Keratinocyte (primary cell): Measurements from ENCODE around the gene ANXA4. TPM values are rescaled to one million over a fixed set of nuclear protein-coding genes. Genes with fewer than 3 reads are reported as not detected.

ENCODE experiments used
- DNase-seq: peaks from one replicate; pipeline ENCODE4 v3.0.0-alpha.2; 2011; ENCODE audit warnings: low read depth, missing footprints, low spot score
- FAIRE-seq: peaks from 2 replicates; lab custom pipeline; 2011; peaks lifted over from hg19 to GRCh38; lab: Jason Lieb, UNC
- H2AFZ ChIP-seq: 2 replicates; pipeline ENCODE4 v1.6.0; 2012; ENCODE audit warnings: low read length, control low read depth, inconsistent platforms; ENCODE audit not compliant: control insufficient read depth
- H3K27ac ChIP-seq: 2 replicates; pipeline ENCODE4 v1.5.1; 2011; ENCODE audit warnings: low read length; ENCODE audit not compliant: control insufficient read depth, insufficient read depth
- H3K27me3 ChIP-seq: 3 replicates; pipeline ENCODE4 v1.6.0; 2011; ENCODE audit warnings: low read length; ENCODE audit not compliant: control insufficient read depth, insufficient read depth; ENCODE audit errors: extremely low read depth
- H3K36me3 ChIP-seq, 2 experiments: 2 replicates in 1 of 2; 3 replicates in 1 of 2; pipeline ENCODE4 v1.5.1; 2011; ENCODE audit warnings: low read length in 2 of 2, mild to moderate bottlenecking in 1 of 2; ENCODE audit not compliant: control insufficient read depth in 2 of 2, insufficient read depth in 2 of 2; ENCODE audit errors: extremely low read depth in 1 of 2
- H3K4me1 ChIP-seq: 3 replicates; pipeline ENCODE4 v1.5.1; 2011; ENCODE audit warnings: low read length; ENCODE audit not compliant: control insufficient read depth, insufficient read depth; ENCODE audit errors: extremely low read depth
- H3K4me2 ChIP-seq: 3 replicates; pipeline ENCODE4 v1.6.0; 2011; ENCODE audit warnings: low read depth, low read length; ENCODE audit not compliant: control insufficient read depth, insufficient read depth; ENCODE audit errors: extremely low read depth
- H3K4me3 ChIP-seq, 3 experiments: fragments of 200-600 bp in 1 of 3; sonication (generic) in 1 of 3; 2 replicates in 2 of 3; 3 replicates in 1 of 3; pipeline ENCODE4 v1.5.1; 2011 to 2016; ENCODE audit warnings: low read length in 3 of 3, mild to moderate bottlenecking in 3 of 3, control low read depth in 2 of 3, inconsistent platforms in 1 of 3, low read depth in 1 of 3, mixed read lengths in 1 of 3, mixed run types in 1 of 3, moderate library complexity in 1 of 3; ENCODE audit not compliant: control insufficient read depth in 2 of 3, insufficient read depth in 2 of 3; ENCODE audit errors: extremely low read depth in 1 of 3
- H3K79me2 ChIP-seq: 2 replicates; pipeline ENCODE4 v1.6.0; 2012; ENCODE audit warnings: low read length; ENCODE audit not compliant: control insufficient read depth, insufficient read depth
- H3K9ac ChIP-seq: 3 replicates; pipeline ENCODE4 v1.6.0; 2011; ENCODE audit warnings: low read length; ENCODE audit not compliant: control insufficient read depth, insufficient read depth; ENCODE audit errors: extremely low read depth
- H3K9me1 ChIP-seq: 3 replicates; pipeline ENCODE4 v1.6.0; 2011; ENCODE audit warnings: low read length; ENCODE audit not compliant: control insufficient read depth, insufficient read depth; ENCODE audit errors: extremely low read depth
- H3K9me3 ChIP-seq: 2 replicates; pipeline ENCODE4 v1.5.1; 2012; ENCODE audit warnings: low read depth, low read length; ENCODE audit not compliant: control insufficient read depth
- H4K20me1 ChIP-seq: 3 replicates; pipeline ENCODE4 v1.6.0; 2011; ENCODE audit warnings: low read length; ENCODE audit not compliant: control insufficient read depth, insufficient read depth; ENCODE audit errors: extremely low read depth
- EZH2 ChIP-seq: IDR thresholded peaks from one replicate; pipeline ENCODE4 v1.6.1; 2012; ENCODE audit warnings: inconsistent platforms, mild to moderate bottlenecking, low read length, moderate library complexity
- dilution Hi-C: fragments of 300-500 bp; cut with MboI; formaldehyde crosslinking; loops from one replicate; pipeline ENCODE4 v1.7.0; 2020; ENCODE audit warnings: low sequenced_read_pairs; ENCODE audit not compliant: extremely low pct_ligation_motif_present
- polyA plus RNA-seq, 5 experiments: library from polyadenylated mRNA; depleted of rRNA in 3 of 5; stranded (reverse) in 3 of 5; stranded (forward) in 1 of 5; unstranded in 1 of 5; fragments of >200 nt; gene quantifications; 1 replicate in 1 of 5; 2 replicates in 3 of 5; 3 replicates in 1 of 5; pipeline versions ENCODE4 v1.2.1 to v1.2.3, GENCODE V29; 2011 to 2012; ENCODE audit warnings: missing spikeins in 2 of 5, low read depth in 1 of 5, low replicate concordance in 1 of 5
- TF ChIP-seq, protein P1 (sequence below), 3 experiments: IDR thresholded peaks in 1 of 3; conservative IDR thresholded peaks in 1 of 3; optimal IDR thresholded peaks in 1 of 3; 2 replicates in 2 of 3; 3 replicates in 1 of 3; pipeline versions ENCODE3 to v1.5.1; 2011; ENCODE audit warnings: low read length in 3 of 3, mild to moderate bottlenecking in 3 of 3, moderate library complexity in 2 of 3, control low read depth in 1 of 3, inconsistent platforms in 1 of 3; ENCODE audit not compliant: insufficient read depth in 2 of 3; ENCODE audit errors: extremely low read depth in 1 of 3

ANXA4 gene
- polyA plus RNA-seq, 1 donor (not counting 4 experiments of a cell fraction or from before 2014, with no cell fraction given), result 209 TPM

GRCh38 chr2:69807821-69808540 lies 66.0 kb downstream of the ANXA4 start:
- FAIRE-seq (no peak), DNase-seq (no peak)
- dilution Hi-C loops, result no loop called here
- Histone ChIP-seq H3K27ac (no peak overlapping the region), H3K9ac (no peak overlapping the region), H3K4me3 (no peak overlapping the region), H3K4me1 (no peaks in the 10 kb centered on the region), H3K27me3 (no peaks in the 10 kb centered on the region), H2AFZ (no peak overlapping the region), H3K36me3 (peaks cover 27 to 34% of the 10 kb centered on the region in 2 experiments), H3K9me3 (no peaks in the 10 kb centered on the region), H3K79me2 (no peaks in the 10 kb centered on the region), H4K20me1 (no peaks in the 10 kb centered on the region), H3K4me2 (no peak overlapping the region), H3K9me1 (no peaks in the 10 kb centered on the region)
- no peak for TF ChIP-seq EZH2
- TF ChIP-seq, protein P1, sequence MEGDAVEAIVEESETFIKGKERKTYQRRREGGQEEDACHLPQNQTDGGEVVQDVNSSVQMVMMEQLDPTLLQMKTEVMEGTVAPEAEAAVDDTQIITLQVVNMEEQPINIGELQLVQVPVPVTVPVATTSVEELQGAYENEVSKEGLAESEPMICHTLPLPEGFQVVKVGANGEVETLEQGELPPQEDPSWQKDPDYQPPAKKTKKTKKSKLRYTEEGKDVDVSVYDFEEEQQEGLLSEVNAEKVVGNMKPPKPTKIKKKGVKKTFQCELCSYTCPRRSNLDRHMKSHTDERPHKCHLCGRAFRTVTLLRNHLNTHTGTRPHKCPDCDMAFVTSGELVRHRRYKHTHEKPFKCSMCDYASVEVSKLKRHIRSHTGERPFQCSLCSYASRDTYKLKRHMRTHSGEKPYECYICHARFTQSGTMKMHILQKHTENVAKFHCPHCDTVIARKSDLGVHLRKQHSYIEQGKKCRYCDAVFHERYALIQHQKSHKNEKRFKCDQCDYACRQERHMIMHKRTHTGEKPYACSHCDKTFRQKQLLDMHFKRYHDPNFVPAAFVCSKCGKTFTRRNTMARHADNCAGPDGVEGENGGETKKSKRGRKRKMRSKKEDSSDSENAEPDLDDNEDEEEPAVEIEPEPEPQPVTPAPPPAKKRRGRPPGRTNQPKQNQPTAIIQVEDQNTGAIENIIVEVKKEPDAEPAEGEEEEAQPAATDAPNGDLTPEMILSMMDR (optimal IDR thresholded peaks at IDR 0.05 in 1 of 3, IDR thresholded peaks at IDR 0.05 in 1 of 3, conservative IDR thresholded peaks at IDR 0.05 in 1 of 3; ENCODE audit: extremely low read depth in 1 of 3, insufficient read depth in 2 of 3, low read length in 3 of 3), result no peak

GRCh38 chr2:69810550-69810949 lies 68.6 kb downstream of the ANXA4 start:
- no peaks in the 10 kb centered on the region for H3K79me2 ChIP-seq
- TF ChIP-seq, protein P1 (optimal IDR thresholded peaks at IDR 0.05 in 1 of 3, IDR thresholded peaks at IDR 0.05 in 1 of 3, conservative IDR thresholded peaks at IDR 0.05 in 1 of 3; ENCODE audit: extremely low read depth in 1 of 3, insufficient read depth in 2 of 3, low read length in 3 of 3), result no peak
- TF ChIP-seq EZH2, result no peak
- no peak overlapping the region for H3K27ac ChIP-seq
- dilution Hi-C loops, result no loop called here
- no peak overlapping the region for H3K9ac ChIP-seq
- DNase-seq (no peak), FAIRE-seq (no peak)
- H4K20me1 ChIP-seq, result no peaks in the 10 kb centered on the region
- H3K4me3 ChIP-seq, result no peak overlapping the region
- no peak overlapping the region for H3K4me2 ChIP-seq
- no peak overlapping the region for H2AFZ ChIP-seq
- H3K4me1 ChIP-seq, result no peaks in the 10 kb centered on the region
- H3K36me3 ChIP-seq, result peaks cover 23 to 34% of the 10 kb centered on the region in 2 experiments
- no peaks in the 10 kb centered on the region for H3K9me3 ChIP-seq
- H3K27me3 ChIP-seq, result no peaks in the 10 kb centered on the region
- H3K9me1 ChIP-seq, result no peaks in the 10 kb centered on the region
